WTC11 (cell line): ENCODE data around the gene TUBA4B. TPM values are rescaled to one million over a fixed set of nuclear protein-coding genes. Genes with fewer than 3 reads are reported as not detected.
A peak's percentile ranks its signal among the peaks of the same experiment; 100 is the strongest.

Source experiments
- ARID4B ChIP-seq: sonication (generic); formaldehyde crosslinking; IDR thresholded peaks from 2 replicates; pipeline ENCODE4 v1.8.0; 2023; ENCODE audit warnings: missing genetic modification reagents, mild to moderate bottlenecking, borderline replicate concordance
- CREB1 ChIP-seq: sonication (generic); formaldehyde crosslinking; IDR thresholded peaks from 2 replicates; pipeline ENCODE4 v1.8.0; 2023; ENCODE audit warnings: mild to moderate bottlenecking, missing genetic modification reagents
- E2F1 ChIP-seq: sonication (generic); formaldehyde crosslinking; IDR thresholded peaks from 2 replicates; pipeline ENCODE4 v1.8.0; 2022; ENCODE audit warnings: mild to moderate bottlenecking, missing genetic modification reagents
- E2F5 ChIP-seq: sonication (generic); formaldehyde crosslinking; IDR thresholded peaks from 2 replicates; pipeline ENCODE4 v1.8.1; 2022; ENCODE audit warnings: mild to moderate bottlenecking, moderate library complexity, missing genetic modification reagents
- EMX1 ChIP-seq: fragments of 250-450 bp; sonication (Bioruptor Pico); IDR thresholded peaks from 2 replicates; pipeline ENCODE4 v1.8.0; 2021; ENCODE audit warnings: mild to moderate bottlenecking
- ESRRA ChIP-seq: sonication (generic); formaldehyde crosslinking; IDR thresholded peaks from 2 replicates; pipeline ENCODE4 v1.8.1; 2022; ENCODE audit warnings: mild to moderate bottlenecking, missing genetic modification reagents, borderline replicate concordance
- MAX ChIP-seq: sonication (generic); formaldehyde crosslinking; IDR thresholded peaks from 2 replicates; pipeline ENCODE4 v1.8.0; 2022; ENCODE audit warnings: mild to moderate bottlenecking, missing genetic modification reagents
- ZBTB21 ChIP-seq: sonication (generic); formaldehyde crosslinking; IDR thresholded peaks from 2 replicates; pipeline ENCODE4 v1.8.1; 2023; ENCODE audit warnings: mild to moderate bottlenecking, missing genetic modification reagents, borderline replicate concordance
- ZNF138 ChIP-seq: sonication (generic); formaldehyde crosslinking; conservative IDR thresholded peaks from 2 replicates; pipeline ENCODE4 v1.8.1; 2022; ENCODE audit warnings: mild to moderate bottlenecking, moderate library complexity, missing genetic modification reagents
- ZNF232 ChIP-seq: sonication (generic); formaldehyde crosslinking; IDR thresholded peaks from 2 replicates; pipeline ENCODE4 v1.8.0; 2022; ENCODE audit warnings: mild to moderate bottlenecking, missing genetic modification reagents
- total RNA-seq: library from RNA; stranded (reverse); gene quantifications from 3 replicates; pipeline ENCODE4 v1.2.3, GENCODE V29; 2021
- TF ChIP-seq, protein P1 (sequence below): fragments of 200-600 bp; IDR thresholded peaks from 2 replicates; pipeline ENCODE4 v1.8.0; 2022; ENCODE audit warnings: antibody characterized with exemption
- TF ChIP-seq, protein P2 (sequence below): sonication (generic); formaldehyde crosslinking; IDR thresholded peaks from 2 replicates; pipeline ENCODE4 v1.8.1; 2022; ENCODE audit warnings: missing genetic modification reagents, borderline replicate concordance
- TF ChIP-seq, protein P3 (sequence below): sonication (generic); formaldehyde crosslinking; IDR thresholded peaks from 2 replicates; pipeline ENCODE4 v1.8.1; 2023; ENCODE audit warnings: mild to moderate bottlenecking, moderate library complexity, missing genetic modification reagents

TUBA4B gene
- total RNA-seq, 1 experiment from 2014 or later: 0.20 TPM

DNA sequence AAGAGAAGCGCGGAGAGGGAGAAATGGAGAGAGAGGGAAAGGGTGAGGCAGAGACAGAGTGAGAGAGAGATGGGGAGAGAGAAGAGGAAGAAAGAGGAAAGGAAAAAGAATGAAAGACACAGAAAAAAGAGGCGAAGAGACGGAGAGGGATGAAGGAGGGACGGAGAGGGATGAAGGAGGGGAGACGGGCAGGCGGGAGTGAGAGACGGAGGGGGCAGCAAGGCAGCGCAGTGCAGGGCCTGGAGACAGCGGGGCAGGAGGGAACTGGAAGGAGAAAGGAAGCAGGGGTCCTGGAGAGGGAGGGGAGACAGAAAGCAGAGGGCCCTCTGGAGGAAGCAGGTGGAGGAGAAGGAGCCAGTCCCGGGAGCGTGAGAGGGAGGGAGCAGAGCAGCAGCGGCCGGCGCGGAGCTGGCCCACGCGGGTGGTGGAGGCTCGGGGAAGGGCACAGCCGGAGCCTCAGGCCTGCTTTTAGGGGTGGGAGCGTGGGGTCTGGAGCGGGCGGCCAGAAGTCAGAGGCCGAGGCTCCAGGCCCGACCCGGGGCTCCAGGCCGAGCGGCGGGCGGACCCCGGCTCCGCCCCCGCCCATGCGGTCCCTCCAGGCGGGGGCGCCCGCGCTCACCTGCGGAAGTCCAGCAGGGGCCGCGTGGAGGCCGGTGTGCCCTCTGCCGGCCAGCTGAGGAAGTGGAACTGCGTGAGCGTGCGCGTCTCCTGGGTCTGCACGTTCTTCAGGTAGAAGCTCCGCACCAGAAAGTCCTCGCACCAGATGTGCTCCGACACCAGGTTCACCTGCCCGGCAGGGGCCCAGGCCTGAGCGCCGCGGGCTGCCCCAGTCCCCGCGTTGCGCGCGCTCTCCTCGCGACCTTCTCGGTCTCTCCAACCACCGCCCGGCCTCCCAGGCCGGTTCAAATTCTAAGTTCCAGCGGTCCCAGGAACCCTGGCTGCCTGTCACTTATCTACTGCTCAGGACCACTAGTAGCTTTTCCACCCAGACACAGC is 41.6 kb downstream of the TUBA4B start (continued):
- TF ChIP-seq, protein P1, sequence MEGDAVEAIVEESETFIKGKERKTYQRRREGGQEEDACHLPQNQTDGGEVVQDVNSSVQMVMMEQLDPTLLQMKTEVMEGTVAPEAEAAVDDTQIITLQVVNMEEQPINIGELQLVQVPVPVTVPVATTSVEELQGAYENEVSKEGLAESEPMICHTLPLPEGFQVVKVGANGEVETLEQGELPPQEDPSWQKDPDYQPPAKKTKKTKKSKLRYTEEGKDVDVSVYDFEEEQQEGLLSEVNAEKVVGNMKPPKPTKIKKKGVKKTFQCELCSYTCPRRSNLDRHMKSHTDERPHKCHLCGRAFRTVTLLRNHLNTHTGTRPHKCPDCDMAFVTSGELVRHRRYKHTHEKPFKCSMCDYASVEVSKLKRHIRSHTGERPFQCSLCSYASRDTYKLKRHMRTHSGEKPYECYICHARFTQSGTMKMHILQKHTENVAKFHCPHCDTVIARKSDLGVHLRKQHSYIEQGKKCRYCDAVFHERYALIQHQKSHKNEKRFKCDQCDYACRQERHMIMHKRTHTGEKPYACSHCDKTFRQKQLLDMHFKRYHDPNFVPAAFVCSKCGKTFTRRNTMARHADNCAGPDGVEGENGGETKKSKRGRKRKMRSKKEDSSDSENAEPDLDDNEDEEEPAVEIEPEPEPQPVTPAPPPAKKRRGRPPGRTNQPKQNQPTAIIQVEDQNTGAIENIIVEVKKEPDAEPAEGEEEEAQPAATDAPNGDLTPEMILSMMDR: peak; percentile 96
- TF ChIP-seq ESRRA: peak; percentile 77; the same call in 1 of the 2 replicates
- TF ChIP-seq ARID4B (CRISPR knock-in tag): peak; percentile 61; the same call in 1 of the 2 replicates
- TF ChIP-seq, protein P2, sequence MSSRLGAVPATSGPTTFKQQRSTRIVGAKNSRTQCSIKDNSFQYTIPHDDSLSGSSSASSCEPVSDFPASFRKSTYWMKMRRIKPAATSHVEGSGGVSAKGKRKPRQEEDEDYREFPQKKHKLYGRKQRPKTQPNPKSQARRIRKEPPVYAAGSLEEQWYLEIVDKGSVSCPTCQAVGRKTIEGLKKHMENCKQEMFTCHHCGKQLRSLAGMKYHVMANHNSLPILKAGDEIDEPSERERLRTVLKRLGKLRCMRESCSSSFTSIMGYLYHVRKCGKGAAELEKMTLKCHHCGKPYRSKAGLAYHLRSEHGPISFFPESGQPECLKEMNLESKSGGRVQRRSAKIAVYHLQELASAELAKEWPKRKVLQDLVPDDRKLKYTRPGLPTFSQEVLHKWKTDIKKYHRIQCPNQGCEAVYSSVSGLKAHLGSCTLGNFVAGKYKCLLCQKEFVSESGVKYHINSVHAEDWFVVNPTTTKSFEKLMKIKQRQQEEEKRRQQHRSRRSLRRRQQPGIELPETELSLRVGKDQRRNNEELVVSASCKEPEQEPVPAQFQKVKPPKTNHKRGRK (CRISPR knock-in tag): peak; percentile 93; the same call in 1 of the 2 replicates
- TF ChIP-seq E2F1 (CRISPR knock-in tag): no peak; the same call in 1 of the 2 replicates
- peak; percentile 52; the same call in 1 of the 2 replicates for TF ChIP-seq EMX1 (CRISPR knock-in tag)
- TF ChIP-seq ZNF138 (CRISPR knock-in tag): 0 out of 2 replicates have a peak, but pooled peaks have one; percentile 59
- TF ChIP-seq, protein P3, sequence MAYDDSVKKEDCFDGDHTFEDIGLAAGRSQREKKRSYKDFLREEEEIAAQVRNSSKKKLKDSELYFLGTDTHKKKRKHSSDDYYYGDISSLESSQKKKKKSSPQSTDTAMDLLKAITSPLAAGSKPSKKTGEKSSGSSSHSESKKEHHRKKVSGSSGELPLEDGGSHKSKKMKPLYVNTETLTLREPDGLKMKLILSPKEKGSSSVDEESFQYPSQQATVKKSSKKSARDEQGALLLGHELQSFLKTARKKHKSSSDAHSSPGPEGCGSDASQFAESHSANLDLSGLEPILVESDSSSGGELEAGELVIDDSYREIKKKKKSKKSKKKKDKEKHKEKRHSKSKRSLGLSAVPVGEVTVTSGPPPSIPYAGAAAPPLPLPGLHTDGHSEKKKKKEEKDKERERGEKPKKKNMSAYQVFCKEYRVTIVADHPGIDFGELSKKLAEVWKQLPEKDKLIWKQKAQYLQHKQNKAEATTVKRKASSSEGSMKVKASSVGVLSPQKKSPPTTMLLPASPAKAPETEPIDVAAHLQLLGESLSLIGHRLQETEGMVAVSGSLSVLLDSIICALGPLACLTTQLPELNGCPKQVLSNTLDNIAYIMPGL (CRISPR knock-in tag): peak; percentile 100
- TF ChIP-seq E2F5 (CRISPR knock-in tag): 0 out of 2 replicates have a peak, but pooled peaks have one; percentile 37
- TF ChIP-seq ZNF232 (CRISPR knock-in tag): peak; percentile 27; the same call in 1 of the 2 replicates
- peak; percentile 93 for TF ChIP-seq MAX (CRISPR knock-in tag)
- peak; percentile 75; the same call in 1 of the 2 replicates for TF ChIP-seq ZBTB21 (CRISPR knock-in tag)
- 0 out of 2 replicates have a peak, but pooled peaks have one; percentile 28 for TF ChIP-seq CREB1 (CRISPR knock-in tag)
